SK-N-SH (cell line): Measurements from ENCODE around the gene STEAP3. TPM values are rescaled to one million over a fixed set of nuclear protein-coding genes. Genes with fewer than 3 reads are reported as not detected.

Source experiments
- CTCF ChIA-PET: fragments of 300-600, 350-600 bp; formaldehyde crosslinking; extraction: SDS; loops from one replicate; lab custom pipeline; 2021; lab: Yijun Ruan, JAX
- POLR2A ChIA-PET: fragments of 350-600 bp; sonication (Branson Sonifier 250); formaldehyde crosslinking; extraction: SDS; loops from one replicate; lab custom pipeline; 2020; ENCODE audit warnings: antibody characterized with exemption, inconsistent platforms; lab: Yijun Ruan, JAX
- DNase-seq: peaks from one replicate; pipeline ENCODE4 v3.0.0; 2012
- H2AFZ ChIP-seq: fragments of 200-600 bp; sonication (generic); 2 replicates; pipeline ENCODE4 v1.8.1; 2016; ENCODE audit warnings: antibody characterized with exemption, mild to moderate bottlenecking, low read depth
- H3F3A ChIP-seq: fragments of 200-600 bp; sonication (generic); replicated peaks from 2 replicates; pipeline ENCODE3; 2016; ENCODE audit warnings: antibody characterized with exemption, mild to moderate bottlenecking; ENCODE audit not compliant: insufficient read depth
- H3K27ac ChIP-seq, 2 experiments: fragments of 200-500 bp in 1 of 2; fragments of 200-600 bp in 1 of 2; sonication (Bioruptor generic) in 1 of 2; sonication (generic), shearing (Covaris generic) in 1 of 2; 2 replicates each; pipeline versions ENCODE4 v1.5.1 to v1.6.1; 2014 to 2016; ENCODE audit warnings: low read depth in 2 of 2, inconsistent platforms in 1 of 2, low read length in 1 of 2, mild to moderate bottlenecking in 1 of 2, mixed read lengths in 1 of 2
- H3K27me3 ChIP-seq: fragments of 200-600 bp; sonication (generic), shearing (Covaris generic); 2 replicates; pipeline ENCODE4 v1.6.1; 2016; ENCODE audit warnings: mixed run types; ENCODE audit not compliant: insufficient read depth
- H3K36me3 ChIP-seq, 2 experiments: fragments of 200-500 bp in 1 of 2; fragments of 200-600 bp in 1 of 2; sonication (Bioruptor generic) in 1 of 2; sonication (generic) in 1 of 2; replicated peaks in 1 of 2; 2 replicates each; pipeline versions ENCODE3 to v1.5.1; 2014 to 2016; ENCODE audit warnings: low read length in 1 of 2, mild to moderate bottlenecking in 1 of 2; ENCODE audit not compliant: insufficient read depth in 2 of 2, control insufficient read depth in 1 of 2
- H3K4me1 ChIP-seq, 2 experiments: fragments of 200-500 bp in 1 of 2; fragments of 200-600 bp in 1 of 2; sonication (Bioruptor generic) in 1 of 2; sonication (generic), shearing (Covaris generic) in 1 of 2; 2 replicates each; pipeline versions ENCODE4 v1.5.1 to v1.6.1; 2014 to 2016; ENCODE audit warnings: low read depth in 1 of 2, low read length in 1 of 2, mixed run types in 1 of 2; ENCODE audit not compliant: insufficient read depth in 2 of 2, control insufficient read depth in 1 of 2
- H3K4me2 ChIP-seq: fragments of 200-600 bp; sonication (generic), shearing (Covaris generic); 2 replicates; pipeline ENCODE4 v1.6.1; 2017; ENCODE audit warnings: mixed run types
- H3K4me3 ChIP-seq, 2 experiments: fragments of 200-500 bp in 1 of 2; fragments of 200-600 bp in 1 of 2; sonication (Bioruptor generic) in 1 of 2; sonication (generic), shearing (Covaris generic) in 1 of 2; 2 replicates each; pipeline versions ENCODE4 v1.5.1 to v1.8.1; 2014 to 2016; ENCODE audit warnings: low read depth in 2 of 2, inconsistent platforms in 1 of 2, low read length in 1 of 2, mild to moderate bottlenecking in 1 of 2, mixed read lengths in 1 of 2, moderate library complexity in 1 of 2
- H3K79me2 ChIP-seq: fragments of 200-600 bp; sonication (generic); 2 replicates; pipeline ENCODE4 v1.8.1; 2017; ENCODE audit warnings: mild to moderate bottlenecking; ENCODE audit not compliant: insufficient read depth
- H3K9ac ChIP-seq: fragments of 200-600 bp; sonication (generic); 2 replicates; pipeline ENCODE4 v1.6.1; 2017; ENCODE audit warnings: mixed run types
- H3K9me2 ChIP-seq: fragments of 200-600 bp; sonication (generic); 2 replicates; pipeline ENCODE4 v1.6.1; 2017; ENCODE audit warnings: mixed run types
- H3K9me3 ChIP-seq: fragments of 200-600 bp; sonication (generic); 2 replicates; pipeline ENCODE4 v1.6.1; 2017; ENCODE audit warnings: mixed run types, mild to moderate bottlenecking, moderate library complexity
- H4K20me1 ChIP-seq: fragments of 200-600 bp; sonication (generic); 2 replicates; pipeline ENCODE4 v1.6.1; 2017; ENCODE audit warnings: mild to moderate bottlenecking, mixed run types; ENCODE audit not compliant: insufficient read depth
- CHD2 ChIP-seq: fragments of 150-350 bp; IDR thresholded peaks from 2 replicates; pipeline ENCODE4 v1.6.1; 2018; ENCODE audit warnings: low read length; ENCODE audit not compliant: partially characterized antibody
- EP300 ChIP-seq, 2 experiments: IDR thresholded peaks; 2 replicates each; pipeline versions ENCODE4 v1.4.0 to v1.6.1; 2012; ENCODE audit warnings: borderline replicate concordance in 1 of 2, low read depth in 1 of 2, low read length in 1 of 2
- GATA2 ChIP-seq: sonication (generic); formaldehyde crosslinking; IDR thresholded peaks from 2 replicates; pipeline ENCODE4 v1.5.0; 2020; ENCODE audit warnings: mild to moderate bottlenecking, missing genetic modification reagents
- IRF3 ChIP-seq: fragments of 150-350 bp; IDR thresholded peaks from 2 replicates; pipeline ENCODE4 v1.6.1; 2016; ENCODE audit warnings: mild to moderate bottlenecking, low read depth, low read length
- NRF1 ChIP-seq: IDR thresholded peaks from 2 replicates; pipeline ENCODE4 v1.6.1; 2012; ENCODE audit warnings: low read depth, mild to moderate bottlenecking, low read length
- POLR2AphosphoS5 ChIP-seq: IDR thresholded peaks from 2 replicates; pipeline ENCODE4 v1.6.1; 2012; ENCODE audit warnings: low read depth, low read length
- RFX5 ChIP-seq: IDR thresholded peaks from 2 replicates; pipeline ENCODE4 v1.6.1; 2012; ENCODE audit warnings: mild to moderate bottlenecking, improper control_type of control experiment, low read length
- SIN3A ChIP-seq: IDR thresholded peaks from 2 replicates; pipeline ENCODE4 v1.6.1; 2012; ENCODE audit warnings: low read depth, mild to moderate bottlenecking, low read length, moderate library complexity, borderline replicate concordance
- TAF1 ChIP-seq: IDR thresholded peaks from 2 replicates; pipeline ENCODE4 v1.6.1; 2012; ENCODE audit warnings: low read depth, mild to moderate bottlenecking, low read length, moderate library complexity, borderline replicate concordance
- TCF12 ChIP-seq: IDR thresholded peaks from 2 replicates; pipeline ENCODE4 v1.4.0; 2012
- USF1 ChIP-seq: IDR thresholded peaks from 2 replicates; pipeline ENCODE4 v1.4.0; 2012; ENCODE audit warnings: low read depth, borderline replicate concordance
- USF2 ChIP-seq: fragments of 150-350 bp; IDR thresholded peaks from 2 replicates; pipeline ENCODE4 v1.6.1; 2017; ENCODE audit warnings: antibody characterized with exemption, low read length, low read depth, borderline replicate concordance
- YY1 ChIP-seq: IDR thresholded peaks from 2 replicates; pipeline ENCODE4 v1.4.0; 2012; ENCODE audit warnings: low read depth, mild to moderate bottlenecking
- WGBS: methylation state at CpG from one replicate; pipeline ENCODE4 v1.1.6; 2017; ENCODE audit warnings: low lambda C conversion rate; 5-methylcytosine and 5-hydroxymethylcytosine counted together
- polyA plus RNA-seq, 3 experiments: library from polyadenylated mRNA; depleted of rRNA; stranded (reverse); fragments of >200 nt; gene quantifications; 2 replicates each; pipeline ENCODE4 v1.2.3, GENCODE V29; 2012

STEAP3 gene
- polyA plus RNA-seq, 1 of the 3 experiments (the other 2 are of a cell fraction) = 30.6 TPM

- Histone ChIP-seq H3K9ac (no peak overlapping the region), H3K4me2 (no peak overlapping the region), H3F3A (no peaks in the 10 kb centered on the region), H3K27ac (no peak overlapping the region), H2AFZ (no peak overlapping the region), H3K79me2 (no peaks in the 10 kb centered on the region), H4K20me1 (no peaks in the 10 kb centered on the region), H3K4me3 (no peak overlapping the region), H3K9me2 (no peaks in the 10 kb centered on the region), H3K4me1 (peaks cover 0 to 2% of the 10 kb centered on the region in 2 experiments; a peak in 2 of 4 replicates), H3K36me3 (no peaks in the 10 kb centered on the region), H3K27me3 (no peaks in the 10 kb centered on the region), H3K9me3 (no peaks in the 10 kb centered on the region)
- TF ChIP-seq EP300 (IDR thresholded peaks at IDR 0.05; ENCODE audit: borderline replicate concordance in 1 of 2, low read depth in 1 of 2, low read length in 1 of 2) (no peak), SIN3A (no peak), CHD2 (no peak), USF2 (no peak), IRF3 (no peak), RFX5 (no peak), NRF1 (no peak), TAF1 (no peak), GATA2 (no peak)
- no peak for DNase-seq
- WGBS = 81% methylated on average over 7 of the region's 7 CpGs
- CTCF ChIA-PET = interaction anchor here (1.2 kb wide), 1 partner anchor 41 kb away, joined by 4 read pairs; no protein-coding TSS in a partner anchor
- POLR2A ChIA-PET = no interaction called here
Observed at GRCh38 chr2:119307419-119308140, 83.9 kb downstream of the STEAP3 start.

GRCh38 chr2:119308793-119309330, 85.2 kb downstream of the STEAP3 start:
- ChIA-PET CTCF (interaction anchor here (1.0 to 4.8 kb wide), 6 partner anchors 43 to 427 kb away, joined by 3 to 30 read pairs (median 5); no protein-coding TSS in a partner anchor), POLR2A (no interaction called here)
- Histone ChIP-seq H3K9me2 (no peaks in the 10 kb centered on the region), H3K9me3 (no peaks in the 10 kb centered on the region), H3K79me2 (no peaks in the 10 kb centered on the region), H3K4me3 (no peak overlapping the region), H3K9ac (no peak overlapping the region), H3K4me1 (peaks cover 0 to 2% of the 10 kb centered on the region in 2 experiments; a peak in 1 of 4 replicates), H3F3A (no peaks in the 10 kb centered on the region)
- WGBS = 93% methylated on average over 4 of the region's 4 CpGs
- TF ChIP-seq SIN3A = no peak
- no peak for TF ChIP-seq USF1
- no peak for TF ChIP-seq TCF12
- no peak for TF ChIP-seq POLR2AphosphoS5
- no peak for TF ChIP-seq YY1
- TF ChIP-seq, all 33 proteins: peak for 0
- H3K36me3 ChIP-seq = no peaks in the 10 kb centered on the region
- no peak for DNase-seq
- H3K27ac ChIP-seq = no peak overlapping the region
- no peaks in the 10 kb centered on the region for H4K20me1 ChIP-seq
- H3K4me2 ChIP-seq = no peak overlapping the region
- H2AFZ ChIP-seq = no peak overlapping the region
- no peaks in the 10 kb centered on the region for H3K27me3 ChIP-seq
